Stimulated activated CD4-positive, alpha-beta T cell treated with anti-CD3 and anti-CD28 coated beads, Interleukin-4, amount 100 ng/mL, for 1 hour (primary cell): ENCODE data around the gene SMIM10L1.

ENCODE experiments used
- DNase-seq: peaks from one replicate; pipeline ENCODE4 v3.0.0-alpha.2; 2020

Gene SMIM10L1

GRCh38 chr12:11202811-11203210, 31.8 kb downstream of the SMIM10L1 start:
- DNase-seq = no peak

DNA sequence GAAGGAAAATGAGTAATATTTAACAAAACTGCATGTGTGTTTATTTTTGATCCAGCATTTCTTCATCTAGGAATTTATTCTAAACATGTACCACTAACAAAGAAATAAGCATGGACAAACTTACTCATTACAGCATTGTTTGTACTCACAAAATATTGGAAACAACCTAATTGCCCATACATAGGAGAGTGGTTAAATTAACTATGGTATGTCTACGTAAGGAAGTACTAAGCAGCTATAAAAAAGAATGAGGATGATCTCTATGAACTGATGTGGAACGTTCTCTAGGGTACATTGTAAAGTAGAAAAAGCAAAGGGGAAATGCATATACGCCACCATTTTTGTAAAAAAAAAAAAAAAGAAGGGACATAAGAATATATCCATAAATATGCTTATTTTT, 33.2 kb downstream of the SMIM10L1 start:
- no peak for DNase-seq

GRCh38 chr12:11209113-11209512, 38.1 kb downstream of the SMIM10L1 start:
- DNase-seq = no peak
